ENCODE measurements around the gene ATOSA. TPM values are rescaled to one million over a fixed set of nuclear protein-coding genes. Genes with fewer than 3 reads are reported as not detected.

ATOSA gene
- total RNA-seq, 1 experiment from 2014 or later = 1.6 TPM

DNA sequence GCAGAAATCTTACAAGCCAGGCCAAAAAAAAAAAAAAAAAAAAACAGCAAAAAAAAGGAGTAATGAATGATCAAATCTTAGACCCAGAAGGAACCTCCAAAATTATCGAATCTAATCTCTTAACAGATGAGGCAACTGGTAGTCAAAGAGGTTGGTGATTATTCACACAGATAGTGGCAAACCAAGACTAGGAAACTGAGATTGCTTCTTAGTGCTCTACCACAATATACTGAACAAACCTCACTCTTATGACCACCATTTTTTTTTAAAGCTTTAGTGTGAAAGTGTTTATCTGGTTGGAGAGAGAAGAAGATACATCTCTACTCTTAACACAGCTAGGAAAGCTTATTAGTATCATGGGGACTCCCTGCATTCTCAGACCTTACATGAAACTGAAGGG is 17.3 kb downstream of the ATOSA start:
- no peak for DNase-seq (ENCODE audit: low read depth)
- in situ Hi-C loops (cut with HindIII; ENCODE audit: low pct_unique_long_range_greater_than_20kb, low sequenced_read_pairs) = no loop called here

DNA sequence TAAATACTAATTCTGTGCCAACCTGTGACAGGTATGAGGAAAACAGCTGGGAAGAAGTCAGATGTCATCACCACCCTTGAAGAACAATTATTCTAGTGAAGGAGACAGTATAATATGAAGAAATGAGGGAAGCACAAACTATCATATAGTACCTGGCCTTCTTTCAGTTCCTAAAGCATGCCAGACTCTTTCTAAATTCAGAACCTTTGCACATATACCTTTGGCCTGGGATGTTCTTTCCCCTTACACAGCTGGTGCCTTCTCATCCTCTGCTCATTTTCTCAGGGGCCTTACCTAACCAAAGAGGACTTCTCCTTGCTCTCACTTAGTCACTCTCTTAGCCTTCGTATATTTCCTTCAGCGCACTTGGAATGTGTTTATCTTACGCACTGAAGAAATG is 19.0 kb downstream of the ATOSA start:
- DNase-seq (ENCODE audit: low read depth) = no peak
- in situ Hi-C loops (cut with HindIII; ENCODE audit: low pct_unique_long_range_greater_than_20kb, low sequenced_read_pairs) = no loop called here

DNA sequence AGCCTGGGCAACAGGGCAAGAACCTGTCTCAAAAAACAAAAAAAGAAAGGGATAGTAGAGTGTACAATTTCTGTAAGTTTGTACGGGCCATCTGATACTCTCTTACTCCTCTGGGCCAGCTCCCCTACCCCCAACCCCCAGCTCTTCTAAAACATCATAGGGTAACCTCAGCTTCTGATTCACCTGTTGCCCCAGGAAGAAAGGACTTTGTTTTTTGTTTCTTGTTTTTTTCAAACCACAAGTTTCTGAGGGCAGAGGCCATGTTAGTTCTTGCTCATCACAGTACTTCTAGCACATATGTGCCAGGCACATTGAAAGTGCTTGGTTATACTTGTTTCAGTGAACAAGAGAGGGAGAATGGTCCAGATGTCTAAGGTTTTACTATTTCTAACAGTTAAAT is 20.2 kb downstream of the ATOSA start:
- DNase-seq (ENCODE audit: low read depth) = no peak
- in situ Hi-C loops (cut with HindIII; ENCODE audit: low pct_unique_long_range_greater_than_20kb, low sequenced_read_pairs) = no loop called here

DNA sequence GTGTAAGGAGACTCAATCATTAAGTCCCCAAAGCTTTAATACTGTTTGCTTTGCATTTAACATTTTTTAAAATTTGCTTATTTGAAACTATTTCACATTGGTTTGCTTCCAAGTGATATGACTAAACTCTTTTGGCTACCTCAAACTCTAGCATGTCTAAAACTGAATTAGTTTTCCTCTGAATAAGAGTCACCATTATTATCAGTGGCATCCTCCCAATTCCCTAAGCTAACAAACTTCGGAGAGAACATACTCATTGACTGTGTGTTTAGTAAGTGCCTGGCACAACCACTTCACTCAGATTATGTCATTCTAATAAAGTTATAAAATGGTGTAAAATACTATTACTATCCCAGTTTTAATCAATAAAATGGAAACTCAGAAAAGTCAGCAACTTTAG is 21.9 kb downstream of the ATOSA start:
- DNase-seq (ENCODE audit: low read depth) = no peak
- in situ Hi-C loops (cut with HindIII; ENCODE audit: low pct_unique_long_range_greater_than_20kb, low sequenced_read_pairs) = no loop called here

DNA sequence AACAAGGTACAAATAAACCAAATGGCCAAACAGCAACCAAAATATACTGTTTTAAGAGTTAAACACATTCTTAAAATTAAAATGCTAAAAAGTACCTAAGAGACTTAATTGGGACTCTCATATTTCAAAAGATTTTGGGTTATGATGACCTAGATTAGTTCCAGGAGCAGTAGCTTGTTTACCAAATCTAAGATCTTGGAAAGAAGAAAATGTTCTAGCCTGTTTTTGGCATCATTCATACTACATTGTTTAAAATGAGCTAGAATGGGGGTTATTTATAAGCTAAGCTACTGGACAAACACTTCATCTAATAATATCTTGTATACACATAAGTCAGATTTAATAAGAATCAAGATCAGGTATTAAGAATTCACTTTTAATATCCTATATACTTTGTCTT is 22.8 kb downstream of the ATOSA start:
- in situ Hi-C loops (cut with HindIII; ENCODE audit: low pct_unique_long_range_greater_than_20kb, low sequenced_read_pairs) = no loop called here
- no peak for DNase-seq (ENCODE audit: low read depth)

DNA sequence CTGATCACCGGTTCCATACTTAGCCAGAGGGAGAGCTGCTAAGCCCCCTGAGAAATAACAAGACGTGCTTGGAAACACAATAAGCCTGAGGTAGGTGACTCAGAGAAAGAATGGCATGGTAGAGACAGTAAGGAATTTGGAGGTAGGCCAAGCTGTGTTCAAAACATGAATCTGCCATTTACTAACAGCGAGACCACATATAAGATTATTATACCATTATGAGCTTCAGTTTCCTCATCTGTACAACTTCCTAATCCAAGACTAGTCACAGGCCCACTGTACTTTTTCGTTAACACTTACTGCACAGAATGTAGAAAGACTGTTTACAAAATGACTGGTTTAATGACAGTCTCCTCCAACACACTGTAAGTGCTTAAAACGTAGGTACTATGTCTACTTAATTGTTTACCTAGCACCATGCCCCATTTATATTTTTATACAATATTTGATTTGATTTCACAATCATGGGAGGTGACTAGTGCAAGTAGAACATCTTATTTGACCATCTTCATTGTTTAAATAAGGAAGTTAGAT is 25.7 kb downstream of the ATOSA start:
- in situ Hi-C loops (cut with HindIII; ENCODE audit: low pct_unique_long_range_greater_than_20kb, low sequenced_read_pairs) = no loop called here
- peak; percentile 50 for DNase-seq (ENCODE audit: low read depth)

DNA sequence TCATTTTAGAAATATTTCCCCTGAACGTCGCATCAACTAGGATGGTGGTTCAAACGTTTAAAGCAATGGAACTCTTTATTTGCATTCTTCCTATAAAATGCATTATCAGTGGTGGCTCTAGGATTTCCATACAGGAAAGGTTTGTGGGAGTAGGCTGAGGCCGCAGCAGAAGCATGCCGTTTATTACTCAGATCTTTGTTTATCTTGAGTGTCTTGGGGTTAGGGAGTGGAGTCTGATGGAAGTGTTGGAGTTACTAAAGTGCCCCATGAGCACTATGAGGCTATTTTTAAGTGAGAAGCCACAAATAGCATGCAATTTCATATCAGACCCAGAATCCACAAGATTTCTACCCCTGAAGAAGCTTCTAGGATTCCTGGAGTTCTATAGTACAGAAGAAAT is 26.2 kb downstream of the ATOSA start:
- in situ Hi-C loops (cut with HindIII; ENCODE audit: low pct_unique_long_range_greater_than_20kb, low sequenced_read_pairs) = no loop called here
- DNase-seq (ENCODE audit: low read depth) = no peak

DNA sequence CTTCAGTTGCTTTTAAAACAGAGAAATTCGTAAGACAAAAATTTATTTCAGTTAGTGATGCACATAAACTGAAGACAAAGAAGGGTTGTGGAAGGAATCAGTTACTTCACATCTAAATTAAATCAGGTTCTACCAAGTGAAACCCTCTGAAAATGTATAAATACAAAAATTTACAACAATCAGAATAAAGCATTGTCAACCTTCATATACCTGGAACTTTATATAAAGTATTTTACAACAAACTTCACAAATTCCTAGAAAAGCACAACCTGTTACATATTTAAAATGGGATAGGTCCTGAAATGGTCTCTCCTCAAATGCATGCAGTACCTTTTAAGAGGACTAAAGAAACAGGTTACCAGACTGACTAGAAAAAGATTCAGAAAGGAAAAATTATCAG is 26.9 kb downstream of the ATOSA start:
- in situ Hi-C loops (cut with HindIII; ENCODE audit: low pct_unique_long_range_greater_than_20kb, low sequenced_read_pairs) = no loop called here
- no peak for DNase-seq (ENCODE audit: low read depth)

DNA sequence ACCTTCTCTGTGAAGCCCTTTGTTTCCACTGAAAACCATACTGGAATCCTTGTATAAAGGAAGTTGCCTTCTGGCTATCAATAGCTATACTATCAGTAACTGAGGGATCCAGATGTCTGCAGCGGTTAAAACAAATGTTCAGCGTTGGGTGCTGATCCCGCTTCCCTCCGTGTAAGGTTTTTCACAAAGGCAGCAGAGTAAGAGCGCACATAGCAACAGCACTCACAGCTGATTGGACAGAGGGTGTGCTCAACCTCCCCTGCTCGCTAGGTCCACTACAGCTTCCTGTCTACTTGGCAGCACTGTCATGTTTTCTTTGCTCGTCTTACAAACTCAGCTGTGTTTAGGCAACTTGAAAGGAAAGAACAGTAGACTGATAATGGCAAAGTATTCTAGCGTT is 27.3 kb downstream of the ATOSA start:
- in situ Hi-C loops (cut with HindIII; ENCODE audit: low pct_unique_long_range_greater_than_20kb, low sequenced_read_pairs) = no loop called here
- DNase-seq (ENCODE audit: low read depth) = peak; percentile 74

DNA sequence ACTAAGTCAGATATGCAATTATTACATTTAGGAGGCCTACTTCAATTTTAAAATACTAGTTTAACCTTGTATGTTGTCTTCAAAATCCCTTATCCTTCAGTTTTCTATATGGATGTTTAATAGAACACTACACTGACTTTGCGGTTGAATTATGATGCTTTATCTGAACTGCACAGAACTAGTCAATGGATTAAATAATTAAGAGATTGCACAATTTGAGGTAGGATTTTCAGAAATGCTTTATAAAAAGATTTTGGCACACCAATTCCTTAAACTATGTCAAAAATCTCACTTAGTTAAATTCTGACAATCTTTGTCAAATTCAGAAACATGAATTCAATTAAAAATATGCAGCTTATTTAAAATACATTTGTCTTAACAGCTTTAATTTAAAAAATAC is 28.1 kb downstream of the ATOSA start:
- in situ Hi-C loops (cut with HindIII; ENCODE audit: low pct_unique_long_range_greater_than_20kb, low sequenced_read_pairs) = no loop called here
- DNase-seq (ENCODE audit: low read depth) = no peak

DNA sequence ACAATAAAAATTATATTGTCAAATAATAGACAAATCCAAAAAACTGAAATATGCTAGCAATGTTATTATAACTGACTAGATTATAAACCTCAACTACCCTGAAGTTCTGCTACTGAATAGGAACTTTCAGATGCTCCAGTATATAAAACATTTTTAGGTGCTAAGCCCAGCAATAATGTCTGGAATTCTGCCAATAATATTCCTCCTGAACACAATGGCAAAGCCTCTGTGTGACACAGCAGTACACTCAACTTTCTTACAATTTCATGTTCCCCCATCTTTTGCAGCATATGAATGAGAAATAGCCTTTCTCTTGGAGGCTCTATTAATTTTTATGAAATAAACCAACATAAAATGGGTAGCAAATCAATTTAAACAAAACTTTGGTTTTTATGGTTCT is 29.5 kb downstream of the ATOSA start:
- in situ Hi-C loops (cut with HindIII; ENCODE audit: low pct_unique_long_range_greater_than_20kb, low sequenced_read_pairs) = no loop called here
- DNase-seq (ENCODE audit: low read depth) = no peak

DNA sequence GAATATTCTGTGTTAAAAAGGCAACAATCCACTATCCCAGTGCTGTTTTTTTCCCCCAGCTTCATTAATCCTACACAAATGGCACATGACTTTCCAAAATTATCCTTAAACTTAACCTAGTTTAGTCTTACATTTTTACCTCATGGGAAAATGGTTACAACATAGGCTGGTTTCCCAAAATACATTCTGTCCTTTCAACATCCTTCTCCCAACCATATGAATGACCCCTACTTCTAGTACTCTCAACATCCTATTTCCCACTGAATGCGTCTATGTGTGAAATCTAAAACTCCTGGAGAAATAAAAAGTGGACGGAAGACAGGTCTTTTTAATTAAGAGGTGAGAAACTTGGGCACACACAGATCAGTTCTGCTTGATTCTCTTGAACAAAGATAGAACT is 33.3 kb downstream of the ATOSA start:
- no peak for DNase-seq (ENCODE audit: low read depth)
- in situ Hi-C loops (cut with HindIII; ENCODE audit: low pct_unique_long_range_greater_than_20kb, low sequenced_read_pairs) = no loop called here

DNA sequence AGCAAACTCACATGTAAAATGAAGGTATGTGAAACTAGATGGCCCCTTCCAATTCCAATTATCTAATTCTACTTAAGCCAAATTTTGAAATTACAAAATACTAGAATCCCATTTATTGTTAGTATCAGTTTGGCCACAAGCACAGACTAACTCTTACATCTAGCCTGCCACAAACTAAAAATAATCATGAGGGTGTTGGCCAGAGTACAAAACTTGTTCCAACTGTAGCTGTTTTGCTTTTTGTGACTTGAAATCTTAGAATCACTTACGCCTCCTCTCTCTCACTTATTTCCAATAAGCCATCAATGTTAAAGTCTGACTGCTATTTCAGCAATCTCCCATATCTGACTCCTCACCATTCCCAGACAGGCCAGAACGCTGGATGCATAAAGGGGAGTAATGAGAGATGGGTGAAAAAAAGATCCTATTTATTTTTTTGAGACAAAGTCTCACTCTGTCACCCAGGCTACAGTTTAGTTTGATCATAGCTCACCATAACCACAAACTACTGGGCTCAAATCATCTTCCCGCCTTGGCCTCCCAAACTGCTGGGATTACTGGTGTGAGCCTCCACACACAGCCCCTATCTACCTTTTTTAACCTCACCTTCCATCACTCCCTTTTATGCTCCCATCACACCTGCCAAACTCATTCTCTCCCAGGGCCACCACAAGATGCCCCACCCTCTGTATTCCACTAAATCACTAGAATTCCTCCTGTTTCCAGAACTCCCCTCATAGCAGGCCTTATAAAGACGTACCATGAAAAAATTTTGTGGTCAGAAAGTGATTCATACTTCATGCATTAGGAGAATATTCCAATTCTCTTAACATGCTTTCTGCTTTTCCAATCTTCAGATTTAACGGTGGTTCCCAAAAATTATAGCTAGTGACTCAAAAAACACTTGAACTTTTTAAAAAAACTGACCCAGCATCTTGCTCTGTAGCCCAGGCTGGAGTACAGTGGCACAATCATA is 36.5 kb downstream of the ATOSA start:
- DNase-seq (ENCODE audit: low read depth) = no peak
- in situ Hi-C loops (cut with HindIII; ENCODE audit: low pct_unique_long_range_greater_than_20kb, low sequenced_read_pairs) = no loop called here

DNA sequence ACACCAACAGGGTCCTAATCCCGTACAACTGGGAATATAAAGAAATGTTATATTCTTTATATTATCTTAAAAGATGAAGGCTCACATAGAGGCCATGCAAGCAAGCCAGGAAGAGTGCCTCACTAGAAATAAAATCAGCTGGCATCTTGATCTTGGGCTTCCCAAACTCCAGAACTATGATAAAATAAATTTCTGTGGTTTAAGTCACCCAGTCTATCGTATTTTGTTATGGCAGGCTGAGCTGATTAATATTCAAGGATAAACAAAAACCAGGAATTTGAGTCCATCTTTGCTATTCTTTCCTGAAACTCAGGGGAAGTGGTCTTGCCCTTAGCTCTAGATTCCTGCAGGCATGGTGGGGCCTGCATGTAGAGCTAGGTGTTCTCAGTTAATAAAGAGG is 42.7 kb downstream of the ATOSA start:
- in situ Hi-C loops (cut with HindIII; ENCODE audit: low pct_unique_long_range_greater_than_20kb, low sequenced_read_pairs) = no loop called here

DNA sequence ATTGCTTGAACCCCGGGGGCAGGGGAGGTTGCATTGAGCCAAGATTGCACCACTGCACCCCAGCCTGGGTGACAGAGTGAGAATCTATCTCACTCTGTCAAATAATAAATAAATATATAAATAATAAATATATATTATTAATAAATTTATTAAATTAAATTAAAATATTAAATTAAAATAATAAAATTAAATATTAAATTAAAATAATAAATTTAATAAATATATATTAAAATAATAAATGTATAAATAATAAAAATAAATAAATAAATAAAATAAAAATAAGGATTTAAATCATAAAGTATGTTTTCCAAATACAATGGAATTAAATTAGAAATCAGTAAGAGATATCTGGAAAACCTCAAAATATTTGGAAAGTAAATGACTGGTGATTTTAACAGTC is 43.3 kb downstream of the ATOSA start:
- in situ Hi-C loops (cut with HindIII; ENCODE audit: low pct_unique_long_range_greater_than_20kb, low sequenced_read_pairs) = no loop called here
- DNase-seq (ENCODE audit: low read depth) = no peak

More for the DNA sequence above, 42.7 kb downstream of the ATOSA start:
- DNase-seq (ENCODE audit: low read depth) = no peak

Other genes starting within 250 kb of the ATOSA start
- 3.1 and 3.9 TPM in 2 replicates for gene MYO5A, start 150.5 kb downstream of the ATOSA start, total RNA-seq (2014; rRNA removed; shearing (Covaris generic); ENCODE audit: low replicate concordance)
- 44.3 and 69.4 TPM in 2 replicates for gene ARPP19, start 110.4 kb downstream of the ATOSA start, total RNA-seq (2014; rRNA removed; shearing (Covaris generic); ENCODE audit: low replicate concordance)
- not detected in 2 replicates for gene ONECUT1, start 110.9 kb upstream of the ATOSA start, total RNA-seq (2014; rRNA removed; shearing (Covaris generic); ENCODE audit: low replicate concordance)